A673 (cell line): ENCODE data around the gene MLANA. TPM values are rescaled to one million over a fixed set of nuclear protein-coding genes. Genes with fewer than 3 reads are reported as not detected.

Experiments
- BruUV-seq: library from RNA; stranded (reverse); fragments of 400-500 nt; replicated peaks from 2 replicates; lab custom pipeline; 2021; lab: Mats Ljungman, UMichigan
- CTCF ChIA-PET: fragments of 300-600 bp; sonication (Branson Sonifier 250); formaldehyde crosslinking; loops from one replicate; lab custom pipeline; 2022; ENCODE audit warnings: antibody characterized with exemption; lab: Charles Lee
- POLR2A ChIA-PET: fragments of 300-600 bp; sonication (Branson Sonifier 250); formaldehyde crosslinking; loops from one replicate; lab custom pipeline; 2022; ENCODE audit warnings: antibody characterized with exemption; ENCODE audit not compliant: low non-redundant PET; lab: Charles Lee
- DNase-seq: peaks from one replicate; pipeline ENCODE4 v3.0.0-alpha.2; 2015; ENCODE audit warnings: low spot score
- H3K27ac ChIP-seq: fragments of 200-600 bp; sonication (generic); 2 replicates; pipeline ENCODE4 v1.5.1; 2016; ENCODE audit warnings: mixed run types, low read depth, mild to moderate bottlenecking, mixed read lengths, antibody characterized with exemption, low read length; ENCODE audit not compliant: poor library complexity, severe bottlenecking
- H3K27me3 ChIP-seq: fragments of 200-600 bp; sonication (generic); replicated peaks from 2 replicates; pipeline ENCODE4 v1.6.1; 2017; ENCODE audit warnings: mixed run types, low read depth, mild to moderate bottlenecking, mixed read lengths, antibody characterized with exemption, low read length; ENCODE audit not compliant: insufficient read depth, poor library complexity
- H3K36me3 ChIP-seq: fragments of 200-600 bp; sonication (generic); 2 replicates; pipeline ENCODE4 v1.6.1; 2016; ENCODE audit warnings: mixed run types, mild to moderate bottlenecking, mixed read lengths, antibody characterized with exemption, low read length; ENCODE audit not compliant: insufficient read depth, poor library complexity, severe bottlenecking
- H3K4me1 ChIP-seq: fragments of 200-600 bp; sonication (generic); 2 replicates; pipeline ENCODE4 v1.6.1; 2017; ENCODE audit warnings: mixed run types, mild to moderate bottlenecking, mixed read lengths, antibody characterized with exemption, low read length; ENCODE audit not compliant: insufficient read depth, poor library complexity, severe bottlenecking
- H3K4me3 ChIP-seq: fragments of 200-600 bp; sonication (generic); 2 replicates; pipeline ENCODE4 v1.5.1; 2016; ENCODE audit warnings: low read depth, mixed run types, mild to moderate bottlenecking, mixed read lengths, low read length; ENCODE audit not compliant: poor library complexity, severe bottlenecking
- H3K9me3 ChIP-seq: fragments of 200-600 bp; sonication (generic); 2 replicates; pipeline ENCODE4 v1.6.1; 2016; ENCODE audit warnings: mixed run types, low read depth, mild to moderate bottlenecking, mixed read lengths, antibody characterized with exemption, low read length; ENCODE audit not compliant: poor library complexity, severe bottlenecking
- EZH2 ChIP-seq: fragments of 200-600 bp; sonication (generic); IDR thresholded peaks from 2 replicates; pipeline ENCODE4 v1.6.1; 2017; ENCODE audit warnings: borderline replicate concordance, low read depth, mild to moderate bottlenecking, mixed read lengths, antibody characterized with exemption, low read length; ENCODE audit not compliant: poor library complexity, severe bottlenecking
- intact Hi-C: fragments of 100-400 bp; cut with micrococcal nuclease; formaldehyde crosslinking; loops from one replicate; pipeline ENCODE4 v1.10.0; 2022; ENCODE audit not compliant: unreplicated experiment
- total RNA-seq: library from RNA; stranded (reverse); gene quantifications from 2 replicates; pipeline ENCODE4 v1.2.3, GENCODE V29; 2021
- TF ChIP-seq, protein P1 (sequence below): fragments of 300-800, 200-600 bp; sonication (generic); conservative IDR thresholded peaks from 2 replicates; pipeline ENCODE4 v1.5.1; 2017; ENCODE audit warnings: low read depth, mild to moderate bottlenecking, antibody characterized with exemption, low read length, moderate library complexity, mixed read lengths

The MLANA gene
- total RNA-seq, 1 experiment from 2014 or later = not detected

DNA sequence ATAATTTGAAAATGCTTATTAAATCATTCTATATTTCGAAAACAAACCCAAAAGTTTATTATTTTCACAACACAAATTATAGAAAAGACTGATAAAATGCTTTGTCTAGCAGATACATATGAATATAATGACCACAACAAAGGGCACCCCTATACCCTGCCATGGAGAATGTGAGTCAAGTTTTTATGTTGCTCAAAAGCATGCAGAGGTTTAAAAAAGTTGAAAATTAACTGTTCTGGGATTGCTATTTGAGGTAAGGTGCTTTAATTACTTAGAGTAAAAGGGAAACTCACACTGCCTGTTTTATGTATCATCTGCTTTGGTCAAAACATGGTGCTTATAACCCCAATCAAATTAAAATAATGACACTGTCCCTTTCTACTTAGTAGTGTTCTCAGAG is 41.0 kb downstream of the MLANA start:
- H3K27me3 ChIP-seq = no peaks in the 10 kb centered on the region
- POLR2A ChIA-PET = no interaction called here
- no peaks in the 10 kb centered on the region for H3K4me1 ChIP-seq
- H3K9me3 ChIP-seq = no peaks in the 10 kb centered on the region
- H3K27ac ChIP-seq = no peak overlapping the region
- intact Hi-C loops = no loop called here
- no TSS peak for BruUV-seq
- H3K4me3 ChIP-seq = no peak overlapping the region
- CTCF ChIA-PET = no interaction called here
- TF ChIP-seq, protein P1, sequence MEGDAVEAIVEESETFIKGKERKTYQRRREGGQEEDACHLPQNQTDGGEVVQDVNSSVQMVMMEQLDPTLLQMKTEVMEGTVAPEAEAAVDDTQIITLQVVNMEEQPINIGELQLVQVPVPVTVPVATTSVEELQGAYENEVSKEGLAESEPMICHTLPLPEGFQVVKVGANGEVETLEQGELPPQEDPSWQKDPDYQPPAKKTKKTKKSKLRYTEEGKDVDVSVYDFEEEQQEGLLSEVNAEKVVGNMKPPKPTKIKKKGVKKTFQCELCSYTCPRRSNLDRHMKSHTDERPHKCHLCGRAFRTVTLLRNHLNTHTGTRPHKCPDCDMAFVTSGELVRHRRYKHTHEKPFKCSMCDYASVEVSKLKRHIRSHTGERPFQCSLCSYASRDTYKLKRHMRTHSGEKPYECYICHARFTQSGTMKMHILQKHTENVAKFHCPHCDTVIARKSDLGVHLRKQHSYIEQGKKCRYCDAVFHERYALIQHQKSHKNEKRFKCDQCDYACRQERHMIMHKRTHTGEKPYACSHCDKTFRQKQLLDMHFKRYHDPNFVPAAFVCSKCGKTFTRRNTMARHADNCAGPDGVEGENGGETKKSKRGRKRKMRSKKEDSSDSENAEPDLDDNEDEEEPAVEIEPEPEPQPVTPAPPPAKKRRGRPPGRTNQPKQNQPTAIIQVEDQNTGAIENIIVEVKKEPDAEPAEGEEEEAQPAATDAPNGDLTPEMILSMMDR = no peak
- no peak for TF ChIP-seq EZH2
- DNase-seq = no peak
- H3K36me3 ChIP-seq = no peaks in the 10 kb centered on the region

DNA sequence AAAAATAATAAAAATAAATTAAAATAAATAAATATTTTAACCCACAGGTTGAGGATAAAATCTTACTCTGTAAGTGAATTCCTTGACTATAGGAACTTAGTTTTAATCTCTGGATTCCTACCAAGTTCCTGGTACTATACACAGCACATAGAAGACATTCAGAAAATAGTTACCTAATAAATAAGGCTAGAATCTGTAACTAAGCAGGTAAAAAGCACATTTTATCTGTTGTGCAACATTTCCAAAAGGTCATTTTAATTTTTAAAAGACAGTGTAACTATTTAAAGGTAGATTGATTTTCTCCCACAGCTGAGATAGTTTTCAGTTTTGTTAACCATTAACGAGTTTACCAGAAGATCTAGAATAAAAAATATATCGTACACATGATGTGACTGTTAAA is 47.8 kb downstream of the MLANA start:
- intact Hi-C loops = no loop called here
- H3K4me1 ChIP-seq = no peaks in the 10 kb centered on the region
- no TSS peak for BruUV-seq
- no peak overlapping the region for H3K4me3 ChIP-seq
- no peaks in the 10 kb centered on the region for H3K27me3 ChIP-seq
- TF ChIP-seq, protein P1 = no peak
- TF ChIP-seq EZH2 = no peak
- no peak overlapping the region for H3K27ac ChIP-seq
- ChIA-PET CTCF (no interaction called here), POLR2A (no interaction called here)
- DNase-seq = no peak
- no peaks in the 10 kb centered on the region for H3K9me3 ChIP-seq
- H3K36me3 ChIP-seq = no peaks in the 10 kb centered on the region

DNA sequence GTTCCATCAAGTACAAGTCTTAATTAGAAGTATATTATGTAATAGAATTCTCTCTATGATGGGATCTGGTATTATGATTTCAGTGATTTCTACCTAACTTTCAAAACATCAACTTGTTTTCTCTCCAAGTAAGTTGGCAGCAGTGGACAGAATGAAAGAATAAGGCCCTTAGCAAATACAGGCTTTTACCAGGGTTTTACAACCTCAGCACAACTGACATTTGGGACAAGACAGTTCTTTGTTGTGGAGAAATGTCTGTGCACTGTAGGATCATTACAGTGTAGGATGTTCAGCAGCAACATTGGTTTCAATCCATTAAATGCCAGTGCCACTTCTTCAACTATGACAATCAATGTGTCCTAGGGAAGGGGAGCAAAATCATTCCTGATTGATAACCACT is 48.8 kb downstream of the MLANA start:
- CTCF ChIA-PET = no interaction called here
- Histone ChIP-seq H3K9me3 (no peaks in the 10 kb centered on the region), H3K4me1 (no peaks in the 10 kb centered on the region), H3K4me3 (no peak overlapping the region), H3K27me3 (no peaks in the 10 kb centered on the region), H3K27ac (no peak overlapping the region), H3K36me3 (no peaks in the 10 kb centered on the region)
- POLR2A ChIA-PET = no interaction called here
- TF ChIP-seq EZH2 = no peak
- TF ChIP-seq, protein P1 = no peak
- intact Hi-C loops = no loop called here
- BruUV-seq = no TSS peak
- no peak for DNase-seq
